ENCODE data around the gene SMG9.

GRCh38 chr19:43682824-43683661 is 71.7 kb downstream of the SMG9 start:
- TF ChIP-seq CTCF (IDR thresholded peaks at IDR 0.05) (no peak), POLR2A (IDR thresholded peaks at IDR 0.05) (no peak)

Data from right lobe of liver (tissue), 4 donors.